ENCODE results near the gene FAM193A.
A peak's percentile ranks its signal among the peaks of the same experiment; 100 is the strongest.

The FAM193A gene

DNA sequence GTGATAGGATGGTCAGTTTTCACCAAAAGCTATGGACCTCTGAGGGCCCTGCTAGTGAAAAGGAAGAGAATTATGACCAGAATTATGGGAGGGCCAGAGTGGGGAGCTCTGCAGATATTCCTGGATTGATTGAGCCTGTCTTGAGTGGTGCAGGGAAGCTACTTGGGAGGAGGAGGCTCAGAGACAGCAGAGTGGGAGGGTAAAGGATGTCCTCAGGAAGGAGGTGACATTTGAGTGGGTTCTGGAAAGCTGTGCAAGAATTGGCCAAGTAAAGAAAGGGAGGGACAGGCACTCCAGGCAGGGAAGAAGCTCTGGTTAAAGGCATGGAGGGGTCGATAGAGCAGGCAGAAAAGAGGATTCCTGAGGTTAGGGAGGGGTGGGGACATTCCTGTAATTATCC lies 43.5 kb upstream of the FAM193A start:
- ChIA-PET CTCF (interaction anchor here (1.5 to 3.6 kb wide), 2 partner anchors 10 to 24 kb away, joined by 5 to 13 read pairs; partner anchors contain the start of gene RNF4), POLR2A (no interaction called here)
- TF ChIP-seq, protein P1, sequence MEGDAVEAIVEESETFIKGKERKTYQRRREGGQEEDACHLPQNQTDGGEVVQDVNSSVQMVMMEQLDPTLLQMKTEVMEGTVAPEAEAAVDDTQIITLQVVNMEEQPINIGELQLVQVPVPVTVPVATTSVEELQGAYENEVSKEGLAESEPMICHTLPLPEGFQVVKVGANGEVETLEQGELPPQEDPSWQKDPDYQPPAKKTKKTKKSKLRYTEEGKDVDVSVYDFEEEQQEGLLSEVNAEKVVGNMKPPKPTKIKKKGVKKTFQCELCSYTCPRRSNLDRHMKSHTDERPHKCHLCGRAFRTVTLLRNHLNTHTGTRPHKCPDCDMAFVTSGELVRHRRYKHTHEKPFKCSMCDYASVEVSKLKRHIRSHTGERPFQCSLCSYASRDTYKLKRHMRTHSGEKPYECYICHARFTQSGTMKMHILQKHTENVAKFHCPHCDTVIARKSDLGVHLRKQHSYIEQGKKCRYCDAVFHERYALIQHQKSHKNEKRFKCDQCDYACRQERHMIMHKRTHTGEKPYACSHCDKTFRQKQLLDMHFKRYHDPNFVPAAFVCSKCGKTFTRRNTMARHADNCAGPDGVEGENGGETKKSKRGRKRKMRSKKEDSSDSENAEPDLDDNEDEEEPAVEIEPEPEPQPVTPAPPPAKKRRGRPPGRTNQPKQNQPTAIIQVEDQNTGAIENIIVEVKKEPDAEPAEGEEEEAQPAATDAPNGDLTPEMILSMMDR (IDR thresholded peaks at IDR 0.05; ENCODE audit: control extremely low read depth, extremely low read depth, low read depth, missing control alignments), result no peak
- no peak for DNase-seq (ENCODE audit: extremely low spot score)

DNA sequence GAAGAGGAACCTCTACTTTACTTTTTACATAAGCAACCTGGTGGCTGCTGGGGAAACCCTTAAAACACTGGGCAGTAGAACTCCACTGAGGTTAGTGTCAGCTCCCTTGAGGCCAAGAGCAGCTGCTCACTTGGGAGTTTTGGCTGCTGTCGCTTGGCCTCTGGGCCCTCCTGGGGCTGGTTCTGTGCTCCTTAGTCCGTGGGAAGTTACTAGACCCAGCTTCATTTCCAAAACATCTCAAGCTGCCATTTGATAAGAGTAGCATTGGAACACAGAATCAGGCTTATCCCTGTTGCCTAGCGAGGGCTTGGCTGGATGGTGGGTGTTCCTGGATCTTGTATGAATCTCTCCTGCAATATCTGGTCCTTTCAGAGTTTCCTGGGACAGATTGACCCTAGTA lies 41.5 kb upstream of the FAM193A start:
- TF ChIP-seq, protein P1 (IDR thresholded peaks at IDR 0.05; ENCODE audit: control extremely low read depth, extremely low read depth, low read depth, missing control alignments), result no peak
- ChIA-PET POLR2A (interaction anchor here (0.7 to 0.9 kb wide), 2 partner anchors 10 to 26 kb away, joined by 3 read pairs; partner anchors contain the start of gene RNF4), CTCF (interaction anchor here (0.9 to 3.6 kb wide), 4 partner anchors 9 to 53 kb away, joined by 3 to 14 read pairs (median 5); no protein-coding TSS in a partner anchor)
- DNase-seq (ENCODE audit: extremely low spot score), result no peak

DNA sequence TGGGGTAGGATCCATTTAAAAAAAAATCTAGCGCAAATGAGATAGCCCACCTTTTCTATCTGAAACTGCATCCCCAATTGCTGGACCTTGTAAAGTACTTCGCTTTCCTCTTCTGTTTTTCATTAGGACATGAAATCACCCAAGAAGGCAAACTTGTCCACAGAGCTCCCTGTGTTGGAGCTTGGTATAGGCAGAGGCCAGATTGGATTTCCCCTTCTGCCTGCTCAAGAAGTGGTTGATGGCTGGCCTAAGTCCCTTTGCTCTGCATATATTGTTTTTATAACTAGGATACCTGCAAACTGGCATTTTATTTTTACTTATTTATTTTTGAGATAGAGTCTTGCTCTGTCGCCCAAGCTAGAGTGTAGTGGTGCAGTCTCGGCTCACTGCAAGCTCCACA lies 39.1 kb upstream of the FAM193A start:
- ChIA-PET POLR2A (no interaction called here), CTCF (interaction anchor here (1.4 to 3.6 kb wide), 3 partner anchors 11 to 25 kb away, joined by 4 to 14 read pairs (median 6); no protein-coding TSS in a partner anchor)
- DNase-seq (ENCODE audit: extremely low spot score), result peak; percentile 10
- TF ChIP-seq, protein P1 (IDR thresholded peaks at IDR 0.05; ENCODE audit: control extremely low read depth, extremely low read depth, low read depth, missing control alignments), result no peak

DNA sequence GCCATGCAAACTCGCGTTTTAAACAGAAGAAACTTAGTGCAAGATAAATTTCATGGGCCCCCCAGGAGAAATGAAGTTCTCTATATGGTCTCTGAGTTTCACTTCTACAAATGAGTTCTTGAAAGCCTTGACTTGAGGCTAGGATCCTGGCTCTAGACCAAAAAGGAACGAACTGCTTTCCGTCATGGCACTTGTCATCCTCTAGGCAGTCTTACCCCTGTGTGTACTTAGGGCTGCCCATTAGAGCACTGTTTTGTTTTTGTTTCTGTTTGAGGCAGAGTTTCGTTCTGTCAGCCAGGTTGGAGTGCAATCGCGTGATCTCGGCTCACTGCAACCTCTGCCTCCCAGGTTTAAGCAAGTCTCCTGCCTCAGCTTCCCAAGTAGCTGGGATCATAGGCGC lies 38.5 kb upstream of the FAM193A start:
- CTCF ChIA-PET, result interaction anchor here (1.4 to 3.6 kb wide), 3 partner anchors 10 to 26 kb away, joined by 4 to 14 read pairs (median 6); no protein-coding TSS in a partner anchor
- DNase-seq (ENCODE audit: extremely low spot score), result peak; percentile 80
- POLR2A ChIA-PET, result no interaction called here
- TF ChIP-seq, protein P1 (IDR thresholded peaks at IDR 0.05; ENCODE audit: control extremely low read depth, extremely low read depth, low read depth, missing control alignments), result no peak

DNA sequence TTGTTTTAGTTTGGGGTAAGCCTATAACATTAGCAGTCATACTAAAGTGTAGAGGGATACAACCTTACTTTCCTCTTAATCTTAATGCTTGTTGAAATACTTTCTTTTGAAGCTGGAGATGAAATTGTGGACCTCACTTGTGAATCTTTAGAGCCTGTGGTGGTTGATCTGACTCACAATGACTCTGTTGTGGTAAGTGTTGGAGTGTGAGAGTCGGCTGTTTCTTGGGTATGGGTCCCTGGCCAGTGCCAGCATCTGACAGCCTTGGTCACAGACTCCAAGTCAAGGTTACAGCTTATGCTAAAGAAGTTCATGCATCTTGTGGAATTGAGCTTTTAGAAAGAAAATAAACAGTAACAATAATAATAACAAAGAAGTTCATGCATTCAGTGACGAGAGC lies 35.9 kb upstream of the FAM193A start:
- TF ChIP-seq, protein P1 (IDR thresholded peaks at IDR 0.05; ENCODE audit: control extremely low read depth, extremely low read depth, low read depth, missing control alignments), result no peak
- no peak for DNase-seq (ENCODE audit: extremely low spot score)
- ChIA-PET POLR2A (no interaction called here), CTCF (interaction anchor here (1.3 to 1.4 kb wide), 2 partner anchors 9 to 16 kb away, joined by 3 read pairs; no protein-coding TSS in a partner anchor)

DNA sequence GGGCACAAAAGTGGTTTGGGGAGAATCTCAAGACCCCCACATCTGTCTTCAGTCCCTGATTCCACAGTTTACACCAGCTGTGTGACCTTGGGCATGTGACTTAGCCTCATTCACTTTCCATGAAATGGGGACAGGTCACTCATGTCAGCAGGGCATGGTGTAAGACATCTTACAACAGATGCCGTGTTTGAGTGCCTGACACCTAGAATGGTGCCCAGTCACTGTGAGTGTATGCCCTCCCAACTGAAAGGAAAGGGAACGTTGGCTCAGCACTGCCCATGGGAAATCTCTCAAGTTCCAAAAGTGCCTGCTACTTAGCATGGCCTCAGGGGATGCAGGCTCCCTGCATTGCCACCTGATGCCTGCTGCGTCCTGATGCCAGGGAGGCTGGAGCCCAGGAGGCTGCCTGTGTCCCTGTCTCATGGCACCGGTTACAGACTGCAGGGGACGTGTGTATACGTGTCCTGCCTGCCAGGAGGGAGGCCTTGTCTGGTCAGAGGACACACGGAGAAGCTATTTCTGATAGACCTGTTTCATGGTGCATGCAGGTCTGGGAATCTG lies 35.3 kb upstream of the FAM193A start:
- TF ChIP-seq, protein P1 (IDR thresholded peaks at IDR 0.05; ENCODE audit: control extremely low read depth, extremely low read depth, low read depth, missing control alignments), result no peak
- ChIA-PET POLR2A (no interaction called here), CTCF (interaction anchor here (1.3 kb wide), 1 partner anchor 16 kb away, joined by 3 read pairs; no protein-coding TSS in a partner anchor)
- DNase-seq (ENCODE audit: extremely low spot score), result peak; percentile 8

All from GM10248 (cell line).